HepG2 (cell line): Measurements from ENCODE around the gene TCTN2. TPM values are rescaled to one million over a fixed set of nuclear protein-coding genes. Genes with fewer than 3 reads are reported as not detected.

Experiments
- ATAC-seq: fragments of 200-7000 bp; cut with Tn5 transposase; 3 replicates; pipeline ENCODE4 v1.9.1; 2020; ENCODE audit warnings: mild to moderate bottlenecking, moderate library complexity
- BruUV-seq: library from RNA; stranded (reverse); fragments of 400-500 nt; replicated peaks from 2 replicates; lab custom pipeline; 2021; lab: Mats Ljungman, UMichigan
- CTCF ChIA-PET: fragments of 300-600 bp; formaldehyde crosslinking; extraction: SDS; loops from one replicate; lab custom pipeline; 2021; ENCODE audit warnings: low total read pairs, inconsistent platforms, low intra/inter-chr PET ratio; lab: Yijun Ruan, JAX
- POLR2A ChIA-PET: fragments of 350-600 bp; sonication (Branson Sonifier 250); formaldehyde crosslinking; loops from one replicate; lab custom pipeline; 2020; ENCODE audit warnings: antibody characterized with exemption, inconsistent platforms; lab: Yijun Ruan, JAX
- DNase-seq: peaks from one replicate; pipeline ENCODE4 v3.0.0-alpha.2; 2015; ENCODE audit warnings: low spot score
- FAIRE-seq: peaks from 3 replicates; lab custom pipeline; 2011; peaks lifted over from hg19 to GRCh38; lab: Jason Lieb, UNC
- H2AFZ ChIP-seq: one replicate; pipeline ENCODE4 v1.6.1; 2011; ENCODE audit warnings: low read length, inconsistent platforms
- H3K27ac ChIP-seq: fragments of 300-600 bp; 3 replicates; pipeline ENCODE4 v1.8.0; 2011; ENCODE audit warnings: mixed run types, mild to moderate bottlenecking, mixed read lengths, low read length, inconsistent platforms; ENCODE audit not compliant: insufficient read depth; ENCODE audit errors: extremely low read length
- H3K27me3 ChIP-seq, 2 experiments: fragments of 200-600 bp in 1 of 2; 2 replicates in 1 of 2; 3 replicates in 1 of 2; pipeline versions ENCODE4 v1.6.0 to v1.8.0; 2011; ENCODE audit warnings: low read length in 2 of 2, mild to moderate bottlenecking in 2 of 2, moderate library complexity in 2 of 2, inconsistent platforms in 1 of 2; ENCODE audit not compliant: insufficient read depth in 2 of 2, control insufficient read depth in 1 of 2
- H3K36me3 ChIP-seq, 2 experiments: fragments of 200-600 bp in 1 of 2; replicated peaks in 1 of 2; 2 replicates in 1 of 2; 3 replicates in 1 of 2; pipeline versions ENCODE4 v1.5.1 to v1.8.0; 2011; ENCODE audit warnings: low read length in 2 of 2, inconsistent platforms in 1 of 2; ENCODE audit not compliant: insufficient read depth in 2 of 2, control insufficient read depth in 1 of 2
- H3K4me1 ChIP-seq: 2 replicates; pipeline ENCODE4 v1.5.1; 2012; ENCODE audit warnings: low read length, inconsistent platforms; ENCODE audit not compliant: insufficient read depth
- H3K4me2 ChIP-seq: 2 replicates; pipeline ENCODE4 v1.6.0; 2011; ENCODE audit warnings: low read depth, low read length, inconsistent platforms
- H3K4me3 ChIP-seq, 3 experiments: fragments of 200-600 bp in 1 of 3; sonication (generic), shearing (Covaris generic) in 1 of 3; replicated peaks in 1 of 3; 2 replicates each; pipeline ENCODE4 v1.5.1; 2011 to 2016; ENCODE audit warnings: low read length in 3 of 3, inconsistent platforms in 2 of 3, low read depth in 2 of 3, mild to moderate bottlenecking in 2 of 3, control low read depth in 1 of 3, mixed read lengths in 1 of 3; ENCODE audit not compliant: insufficient read depth in 1 of 3
- H3K79me2 ChIP-seq: one replicate; pipeline ENCODE4 v1.6.1; 2011; ENCODE audit warnings: low read length, inconsistent platforms; ENCODE audit not compliant: insufficient read depth
- H3K9ac ChIP-seq: 2 replicates; pipeline ENCODE4 v1.6.0; 2011; ENCODE audit warnings: mild to moderate bottlenecking, low read depth, low read length, inconsistent platforms; ENCODE audit not compliant: insufficient read depth
- H3K9me3 ChIP-seq: 2 replicates; pipeline ENCODE4 v1.5.1; 2012; ENCODE audit warnings: mild to moderate bottlenecking, low read length
- H4K20me1 ChIP-seq: 2 replicates; pipeline ENCODE4 v1.6.0; 2011; ENCODE audit warnings: inconsistent platforms, mild to moderate bottlenecking, low read length, moderate library complexity; ENCODE audit not compliant: insufficient read depth
- BORCS8-MEF2B ChIP-seq: sonication (generic); formaldehyde crosslinking; IDR thresholded peaks from 2 replicates; pipeline ENCODE4 v1.8.0; 2022; ENCODE audit warnings: mild to moderate bottlenecking, missing genetic modification reagents
- DR1 ChIP-seq: sonication (generic); formaldehyde crosslinking; IDR thresholded peaks from 2 replicates; pipeline ENCODE4 v1.8.0; 2021; ENCODE audit warnings: mild to moderate bottlenecking, missing genetic modification reagents, inconsistent platforms
- KAT2B ChIP-seq: fragments of 150-350 bp; IDR thresholded peaks from 2 replicates; pipeline ENCODE4 v1.6.1; 2014; ENCODE audit warnings: low read depth, low read length, borderline replicate concordance
- NFKB2 ChIP-seq: sonication (generic); formaldehyde crosslinking; IDR thresholded peaks from 2 replicates; pipeline ENCODE4 v1.4.0; 2020; ENCODE audit warnings: missing genetic modification reagents, borderline replicate concordance
- NRL ChIP-seq: sonication (generic); formaldehyde crosslinking; IDR thresholded peaks from 2 replicates; pipeline ENCODE4 v1.5.0; 2020; ENCODE audit warnings: missing genetic modification reagents, mild to moderate bottlenecking, moderate library complexity, borderline replicate concordance
- SCMH1 ChIP-seq: sonication (generic); formaldehyde crosslinking; IDR thresholded peaks from 2 replicates; pipeline ENCODE4 v1.9.0; 2021; ENCODE audit warnings: missing genetic modification reagents, mild to moderate bottlenecking, borderline replicate concordance
- SIN3B ChIP-seq: fragments of 150-350 bp; IDR thresholded peaks from 2 replicates; pipeline ENCODE4 v1.6.1; 2014; ENCODE audit warnings: low read length
- STAT5B ChIP-seq: sonication (generic); formaldehyde crosslinking; IDR thresholded peaks from 2 replicates; pipeline ENCODE4 v1.4.0; 2020; ENCODE audit warnings: missing genetic modification reagents
- TERF1 ChIP-seq: sonication (generic); formaldehyde crosslinking; IDR thresholded peaks from 2 replicates; pipeline ENCODE4 v1.8.0; 2022; ENCODE audit warnings: mild to moderate bottlenecking, missing genetic modification reagents, moderate library complexity
- ZBTB49 ChIP-seq: sonication (generic); formaldehyde crosslinking; IDR thresholded peaks from 2 replicates; pipeline ENCODE4 v1.4.0; 2020; ENCODE audit warnings: missing genetic modification reagents, borderline replicate concordance
- ZNF280B ChIP-seq: sonication (generic); formaldehyde crosslinking; IDR thresholded peaks from 2 replicates; pipeline ENCODE4 v1.5.0; 2020; ENCODE audit warnings: missing genetic modification reagents, mild to moderate bottlenecking, borderline replicate concordance
- ZNF280D ChIP-seq: sonication (generic); formaldehyde crosslinking; IDR thresholded peaks from 2 replicates; pipeline ENCODE4 v1.5.1; 2020; ENCODE audit warnings: mild to moderate bottlenecking, missing genetic modification reagents
- ZNF441 ChIP-seq: sonication (generic); formaldehyde crosslinking; IDR thresholded peaks from 2 replicates; pipeline ENCODE4 v1.7.0; 2021; ENCODE audit warnings: missing genetic modification reagents, borderline replicate concordance
- ZNF629 ChIP-seq: sonication (generic); formaldehyde crosslinking; conservative IDR thresholded peaks from 2 replicates; pipeline ENCODE4 v1.5.0; 2020; ENCODE audit warnings: missing genetic modification reagents
- WGBS: methylation state at CpG from one replicate; pipeline ENCODE4 v1.1.6; 2017; ENCODE audit warnings: low lambda C conversion rate; 5-methylcytosine and 5-hydroxymethylcytosine counted together
- in situ Hi-C: cut with HindIII; loops from 2 replicates; pipeline ENCODE4 v1.10.0; 2017; ENCODE audit warnings: low pct_unique_long_range_greater_than_20kb; ENCODE audit not compliant: extremely low pct_ligation_motif_present
- intact Hi-C: fragments of 100-400 bp; cut with micrococcal nuclease; formaldehyde crosslinking; loops from one replicate; pipeline ENCODE4 v1.10.0; 2022; ENCODE audit not compliant: unreplicated experiment
- polyA plus RNA-seq, 8 experiments: library from polyadenylated mRNA; depleted of rRNA in 3 of 8; stranded (reverse) in 7 of 8; unstranded in 1 of 8; fragments of >200 nt; fragmentation: Illumina TruSeq in 4 of 8; extraction: Trizol in 4 of 8; gene quantifications; 2 replicates each; pipeline versions ENCODE4 v1.2.1 to v1.2.3, GENCODE V29; 2011 to 2016; ENCODE audit warnings: low read depth in 4 of 8, missing spikeins in 1 of 8, mixed read lengths in 1 of 8; ENCODE audit not compliant: insufficient read depth in 1 of 8
- total RNA-seq, 5 experiments: library from RNA; depleted of rRNA; stranded (reverse); fragments of >200 nt; fragmentation: Illumina TruSeq; extraction: Trizol; gene quantifications; 2 replicates each; pipeline ENCODE4 v1.2.3, GENCODE V29; 2016; ENCODE audit warnings: low read depth in 1 of 5

TCTN2 gene
- total and polyA plus RNA-seq, 2 of the 13 experiments (the other 11 are each of a cell fraction or from before 2014, with no cell fraction given) = 5.0 to 8.1 TPM

GRCh38 chr12:123686636-123687190, 15.8 kb downstream of the TCTN2 start:
- DNase-seq = no peak
- no peak for ATAC-seq
- Histone ChIP-seq H3K79me2 (no peaks in the 10 kb centered on the region), H3K4me1 (no peaks in the 10 kb centered on the region), H3K4me2 (no peak overlapping the region), H3K9me3 (no peaks in the 10 kb centered on the region), H3K27me3 (no peaks in the 10 kb centered on the region), H3K36me3 (peaks cover 0 to 8% of the 10 kb centered on the region in 2 experiments; a peak in 2 of 5 replicates), H4K20me1 (no peaks in the 10 kb centered on the region), H2AFZ (no peak overlapping the region), H3K4me3 (no peak overlapping the region), H3K9ac (no peak overlapping the region), H3K27ac (no peak overlapping the region)
- intact Hi-C loops (no loop called here), in situ Hi-C loops (no loop called here)
- FAIRE-seq = no peak
- WGBS = 96% methylated on average over 18 of the region's 18 CpGs
- POLR2A ChIA-PET = no interaction called here
- CTCF ChIA-PET = no interaction called here
- no TSS peak for BruUV-seq
- TF ChIP-seq NRL (CRISPR knock-in tag) (no peak), SIN3B (no peak), ZNF629 (CRISPR knock-in tag) (no peak), TERF1 (CRISPR knock-in tag) (no peak), BORCS8-MEF2B (CRISPR knock-in tag) (no peak), ZNF280D (CRISPR knock-in tag) (no peak), NFKB2 (CRISPR knock-in tag) (no peak), SCMH1 (CRISPR knock-in tag) (no peak), KAT2B (no peak), ZNF280B (CRISPR knock-in tag) (no peak), ZNF441 (CRISPR knock-in tag) (no peak), DR1 (CRISPR knock-in tag) (no peak), STAT5B (CRISPR knock-in tag) (no peak), ZBTB49 (CRISPR knock-in tag) (no peak)
